GM21381 (cell line): Measurements from ENCODE around the gene VWDE.
"Not testable (repeated sequence)": the region's sequence is repeated elsewhere in the genome, so short reads cannot be mapped to it uniquely, and the experiment has no call there.

ENCODE experiments used
- ATAC-seq: cut with Tn5 transposase; IDR thresholded peaks from one replicate; pipeline ENCODE4 v1.9.1; 2021; ENCODE audit warnings: mild to moderate bottlenecking, moderate library complexity; ENCODE audit not compliant: unreplicated experiment

Gene VWDE

GRCh38 chr7:12403287-12404181 lies at the start of gene VWDE:
TSS of gene VWDE (minus strand) at chr7:12403865. CDS start at chr7:12403716, 149 bp downstream.
- ATAC-seq, result peak; percentile 71

- not testable (repeated sequence) for ATAC-seq
These were observed 49.5 kb upstream of the VWDE start for GRCh38 chr7:12453136-12453535.

- ATAC-seq, result no peak
These were observed 47.0 kb upstream of the VWDE start for GRCh38 chr7:12450615-12451014.

GRCh38 chr7:12444785-12445184 lies 41.1 kb upstream of the VWDE start:
- no peak for ATAC-seq

GRCh38 chr7:12440229-12440628 lies 36.6 kb upstream of the VWDE start:
- ATAC-seq, result no peak

- no peak for ATAC-seq
These were observed 33.4 kb upstream of the VWDE start for GRCh38 chr7:12436896-12437535.

GRCh38 chr7:12436126-12436525 lies 32.5 kb upstream of the VWDE start:
- no peak for ATAC-seq

- ATAC-seq, result no peak
These were observed 30.5 kb upstream of the VWDE start for GRCh38 chr7:12434012-12434642.

GRCh38 chr7:12431886-12432556 lies 28.4 kb upstream of the VWDE start:
- no peak for ATAC-seq

GRCh38 chr7:12425311-12425710 lies 21.6 kb upstream of the VWDE start:
- ATAC-seq, result no peak

GRCh38 chr7:12423997-12424745 lies 20.5 kb upstream of the VWDE start:
- ATAC-seq, result no peak

GRCh38 chr7:12423355-12423996 lies 19.8 kb upstream of the VWDE start:
- ATAC-seq, result no peak

GRCh38 chr7:12422554-12423320 lies 19.1 kb upstream of the VWDE start:
- ATAC-seq, result no peak

GRCh38 chr7:12418452-12418851 lies 14.8 kb upstream of the VWDE start:
- no peak for ATAC-seq

GRCh38 chr7:12415072-12415471 lies 11.4 kb upstream of the VWDE start:
- no peak for ATAC-seq

- ATAC-seq, result no peak
These were observed 8.7 kb upstream of the VWDE start for GRCh38 chr7:12412407-12412806.

- no peak for ATAC-seq
These were observed 6.9 kb upstream of the VWDE start for GRCh38 chr7:12410523-12410922.

- no peak for ATAC-seq
These were observed 5.5 kb upstream of the VWDE start for GRCh38 chr7:12409097-12409711.

GRCh38 chr7:12407652-12408051 lies 4.0 kb upstream of the VWDE start:
- ATAC-seq, result not testable (repeated sequence)
